Stomach (tissue), 4 donors: ENCODE measurements around the gene CDSN.
A peak's percentile ranks its signal among the peaks of the same experiment; 100 is the strongest.

ENCODE experiments used
- EP300 ChIP-seq: sonication (generic); formaldehyde crosslinking; IDR thresholded peaks from one replicate; pipeline ENCODE4 v1.6.1; 2017; ENCODE audit warnings: antibody characterized with exemption
- POLR2A ChIP-seq, 4 donors: fragments of 450-650 bp; IDR thresholded peaks; one replicate each; pipeline ENCODE4 v1.6.1; 2016; ENCODE audit warnings: antibody characterized with exemption in 4 of 4, control low read depth in 2 of 4, mild to moderate bottlenecking in 1 of 4, moderate library complexity in 1 of 4
- POLR2AphosphoS5 ChIP-seq, 3 donors: sonication (generic); formaldehyde crosslinking; IDR thresholded peaks; one replicate each; pipeline ENCODE4 v1.6.1; 2016; ENCODE audit warnings: antibody characterized with exemption in 3 of 3
- TF ChIP-seq, protein P1 (sequence below), 7 experiments: fragments of 450-650 bp in 4 of 7; fragments of 200-600 bp in 3 of 7; sonication (generic) in 3 of 7; IDR thresholded peaks; one replicate each; pipeline ENCODE4 v1.5.1; 2016 to 2019; ENCODE audit warnings: antibody characterized with exemption in 7 of 7, control low read depth in 2 of 7, mild to moderate bottlenecking in 1 of 7

DNA sequence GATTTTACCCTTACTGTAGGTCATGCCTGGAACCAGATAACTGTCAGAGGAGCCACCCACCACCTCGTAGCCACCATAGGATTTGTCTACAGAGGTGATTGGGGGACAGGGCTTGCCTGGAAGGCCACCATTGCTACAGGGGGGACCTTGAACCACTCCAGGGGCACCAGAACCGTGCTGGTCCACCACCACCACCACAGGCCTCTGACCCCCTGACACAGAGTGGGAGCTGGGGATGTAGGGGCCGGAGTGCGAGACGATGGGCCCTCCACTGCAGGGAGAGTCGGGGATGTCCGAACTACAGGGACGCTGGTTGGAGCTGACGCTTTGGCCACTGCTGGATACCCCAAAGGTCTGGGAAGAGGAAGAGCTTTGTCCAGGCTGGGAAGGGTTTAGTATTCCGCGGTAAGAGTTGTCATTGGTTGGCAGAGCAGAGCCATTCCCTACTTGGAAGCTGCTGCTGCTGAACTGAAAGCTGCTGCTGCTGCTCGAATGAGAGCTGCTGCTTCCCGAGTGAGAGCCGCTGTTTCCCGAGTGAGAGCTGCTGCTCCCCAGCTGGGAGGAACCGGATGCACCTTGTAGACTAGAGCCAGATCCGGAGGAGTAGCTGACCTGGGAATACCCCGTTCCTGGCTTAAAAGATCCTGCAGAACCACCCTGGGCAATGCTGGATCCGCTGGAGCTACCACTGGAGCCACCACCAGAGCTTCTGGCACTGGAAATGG is 3.4 kb downstream of the CDSN start:
- TF ChIP-seq POLR2A (IDR thresholded peaks at IDR 0.05) (no peak), POLR2AphosphoS5 (IDR thresholded peaks at IDR 0.05) (peak in 1 of 3 donors; percentile 52), EP300 (no peak)
- TF ChIP-seq, protein P1, sequence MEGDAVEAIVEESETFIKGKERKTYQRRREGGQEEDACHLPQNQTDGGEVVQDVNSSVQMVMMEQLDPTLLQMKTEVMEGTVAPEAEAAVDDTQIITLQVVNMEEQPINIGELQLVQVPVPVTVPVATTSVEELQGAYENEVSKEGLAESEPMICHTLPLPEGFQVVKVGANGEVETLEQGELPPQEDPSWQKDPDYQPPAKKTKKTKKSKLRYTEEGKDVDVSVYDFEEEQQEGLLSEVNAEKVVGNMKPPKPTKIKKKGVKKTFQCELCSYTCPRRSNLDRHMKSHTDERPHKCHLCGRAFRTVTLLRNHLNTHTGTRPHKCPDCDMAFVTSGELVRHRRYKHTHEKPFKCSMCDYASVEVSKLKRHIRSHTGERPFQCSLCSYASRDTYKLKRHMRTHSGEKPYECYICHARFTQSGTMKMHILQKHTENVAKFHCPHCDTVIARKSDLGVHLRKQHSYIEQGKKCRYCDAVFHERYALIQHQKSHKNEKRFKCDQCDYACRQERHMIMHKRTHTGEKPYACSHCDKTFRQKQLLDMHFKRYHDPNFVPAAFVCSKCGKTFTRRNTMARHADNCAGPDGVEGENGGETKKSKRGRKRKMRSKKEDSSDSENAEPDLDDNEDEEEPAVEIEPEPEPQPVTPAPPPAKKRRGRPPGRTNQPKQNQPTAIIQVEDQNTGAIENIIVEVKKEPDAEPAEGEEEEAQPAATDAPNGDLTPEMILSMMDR (IDR thresholded peaks at IDR 0.05), result no peak
